Right ventricle myocardium inferior (tissue), 1 donor: Measurements from ENCODE around the gene CUEDC1. TPM values are rescaled to one million over a fixed set of nuclear protein-coding genes. Genes with fewer than 3 reads are reported as not detected.

Experiments
- ATAC-seq: fragments of 200-7000 bp; cut with Tn5 transposase; one replicate; pipeline ENCODE4 v1.9.1; 2020; ENCODE audit warnings: mild to moderate bottlenecking, moderate library complexity
- DNase-seq: peaks from one replicate; pipeline ENCODE4 v3.0.0; 2021; ENCODE audit errors: missing footprints
- intact Hi-C: fragments of 100-400 bp; cut with DNase I; formaldehyde crosslinking; loops from one replicate; pipeline ENCODE4 v1.11.0; 2022
- total RNA-seq: library from RNA; stranded (reverse); fragmentation: NEBNext Ultra II Directional; extraction: Animal tissue kit (Norgen Biotek cat#: 25700); gene quantifications from one replicate; pipeline ENCODE4 v1.2.1, GENCODE V29; 2021
- donor health status: DM: no; HTN: yes; CAD: no; lungs with severe emphysema.

CUEDC1 gene
- total RNA-seq, 1 donor from 2014 or later = 49.1 TPM

- intact Hi-C loops = loop anchor here (1.0 to 2.0 kb wide), 4 partner anchors 25 to 95 kb away; partner anchors contain the start of genes CUEDC1 and MRPS23
- ATAC-seq = peak; percentile 49
- DNase-seq = peak; percentile 93
Observed at GRCh38 chr17:57892146-57892819, 62.9 kb downstream of the CUEDC1 start.

DNA sequence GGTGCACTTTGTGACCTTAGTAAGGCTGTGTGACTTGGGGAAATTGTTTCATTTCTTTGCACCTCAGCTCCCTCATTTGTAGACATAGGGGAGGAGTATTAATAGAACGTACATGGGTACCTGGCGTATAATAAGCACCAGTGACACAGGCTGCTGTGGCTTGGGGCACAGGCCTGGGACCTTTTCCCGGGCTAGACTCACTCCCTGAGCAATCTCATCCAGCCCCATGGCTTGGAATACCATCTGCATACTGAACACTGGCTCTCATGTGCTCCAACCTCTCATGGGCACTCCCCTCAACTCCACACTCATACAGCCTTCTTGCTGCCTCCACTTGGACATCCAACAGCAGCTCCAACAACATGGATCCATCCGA, 64.4 kb downstream of the CUEDC1 start:
- intact Hi-C loops = loop anchor here (2.0 kb wide), 1 partner anchor 30 kb away; no protein-coding TSS in a partner anchor
- DNase-seq = peak; percentile 70

DNA sequence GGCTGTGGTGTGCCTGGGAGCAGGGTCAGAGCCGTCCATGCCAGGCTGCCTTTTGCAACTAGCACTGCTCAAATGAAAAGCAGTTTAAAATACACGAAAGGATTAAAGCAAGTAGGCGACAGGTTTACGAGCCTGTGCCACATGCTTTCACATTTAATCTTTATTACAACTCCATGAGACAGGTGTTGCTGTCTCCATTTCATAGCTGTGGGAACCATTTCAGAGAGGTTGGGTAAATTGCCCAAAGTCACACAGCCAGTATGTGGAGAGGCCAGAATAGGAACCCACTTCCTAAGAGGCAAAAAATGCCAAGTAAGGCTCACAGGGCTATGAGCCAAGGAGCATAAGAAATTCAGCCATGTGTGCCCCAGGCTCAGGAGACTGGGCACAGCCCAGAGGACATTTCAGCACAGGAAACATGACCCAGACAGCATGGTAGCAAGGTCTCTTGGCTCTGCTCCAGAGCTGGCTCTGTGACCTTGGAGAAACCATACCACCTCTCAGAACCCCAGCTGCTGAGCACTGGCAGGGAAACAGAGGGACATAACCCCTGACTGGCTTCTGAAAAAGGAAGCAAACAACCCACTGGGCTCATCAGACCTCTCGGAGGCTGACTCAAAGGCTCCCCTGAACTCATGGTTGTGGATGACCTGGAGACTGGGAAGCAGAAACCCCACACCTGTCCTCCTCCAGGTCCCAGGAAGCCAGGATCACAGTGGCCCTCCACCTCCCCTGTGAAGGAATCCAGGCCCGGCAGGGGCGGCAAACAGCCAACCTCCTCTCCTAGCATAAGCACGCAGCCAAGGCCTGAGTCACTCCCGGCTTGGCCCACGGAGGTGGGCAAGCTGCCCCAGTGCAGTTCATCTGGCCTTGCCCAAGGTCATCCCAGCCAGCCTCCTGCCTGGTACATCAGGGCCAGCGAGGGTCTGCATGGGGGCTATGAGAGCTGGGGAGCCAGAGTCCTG, 65.0 kb downstream of the CUEDC1 start:
- ATAC-seq = peak; percentile 41
- DNase-seq = peak; percentile 89
- intact Hi-C loops = loop anchor here (2.0 kb wide), 1 partner anchor 29 kb away; no protein-coding TSS in a partner anchor

More for the DNA sequence above, 64.4 kb downstream of the CUEDC1 start:
- peak; percentile 34 for ATAC-seq

DNA sequence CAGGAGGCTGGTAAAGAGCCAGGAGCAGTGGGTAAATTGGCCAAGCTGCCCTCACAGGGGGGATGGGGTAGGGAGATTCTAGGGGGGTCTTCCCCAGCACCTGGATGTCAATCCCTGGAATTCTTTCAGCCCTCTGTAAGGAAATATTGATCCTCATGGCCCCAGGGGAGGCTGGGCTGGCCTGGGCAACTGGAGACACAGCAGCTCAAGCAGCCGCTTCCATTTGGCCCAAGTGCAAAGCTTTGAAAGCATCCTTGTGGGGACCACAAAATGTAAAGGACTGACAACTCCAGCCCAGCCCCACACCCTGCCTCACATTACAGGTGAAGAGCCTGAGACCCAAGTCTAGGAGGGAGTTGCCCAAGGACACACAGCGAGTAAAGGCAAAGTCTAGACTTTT, 66.0 kb downstream of the CUEDC1 start:
- intact Hi-C loops = no loop called here

GRCh38 chr17:57888311-57889216, 66.6 kb downstream of the CUEDC1 start:
- no peak for ATAC-seq
- intact Hi-C loops = no loop called here
- DNase-seq = no peak

More for the DNA sequence above, 66.0 kb downstream of the CUEDC1 start:
- ATAC-seq (no peak), DNase-seq (no peak)

DNA sequence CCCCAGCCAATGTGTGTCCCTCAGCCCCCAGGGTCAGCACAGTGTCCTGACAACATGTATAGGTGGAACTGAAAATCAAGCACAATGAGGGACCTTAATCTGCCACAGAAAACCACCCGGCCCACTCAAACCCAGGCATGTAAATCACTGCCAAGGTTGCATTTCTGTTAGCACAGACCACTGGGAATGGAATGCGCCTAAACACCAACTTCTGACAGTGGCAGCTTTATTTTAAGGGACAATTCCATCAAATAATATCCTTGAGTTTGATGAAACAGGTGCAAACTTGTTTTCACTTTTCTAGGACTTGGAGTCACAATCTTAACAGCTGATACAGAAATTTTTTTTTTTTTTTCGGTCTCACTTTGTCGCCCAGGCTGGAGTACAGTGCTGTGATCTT, 68.1 kb downstream of the CUEDC1 start:
- DNase-seq (no peak), ATAC-seq (no peak)
- intact Hi-C loops = no loop called here

DNA sequence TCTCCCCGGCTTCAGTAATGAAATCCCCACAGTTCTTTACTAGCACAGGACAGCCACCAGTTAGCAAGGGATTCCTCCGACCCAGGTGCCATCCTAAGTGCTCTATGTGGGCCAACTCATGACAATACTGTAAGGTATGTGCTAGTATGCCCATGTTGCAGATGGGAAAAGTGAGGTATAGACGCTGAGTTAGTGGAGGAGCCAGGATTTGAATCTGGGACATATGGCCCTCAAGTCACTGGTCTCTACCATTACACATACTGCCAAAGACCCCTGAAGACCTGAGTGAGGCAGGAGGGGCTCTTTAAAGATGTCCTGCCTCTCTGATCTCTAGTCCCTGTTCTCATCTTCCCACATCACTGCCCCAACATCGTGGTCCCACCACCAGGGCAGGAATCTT, 69.2 kb downstream of the CUEDC1 start:
- DNase-seq (no peak), ATAC-seq (no peak)
- intact Hi-C loops = no loop called here

GRCh38 chr17:57885148-57885915, 69.9 kb downstream of the CUEDC1 start:
- DNase-seq = no peak
- no peak for ATAC-seq
- intact Hi-C loops = no loop called here

DNA sequence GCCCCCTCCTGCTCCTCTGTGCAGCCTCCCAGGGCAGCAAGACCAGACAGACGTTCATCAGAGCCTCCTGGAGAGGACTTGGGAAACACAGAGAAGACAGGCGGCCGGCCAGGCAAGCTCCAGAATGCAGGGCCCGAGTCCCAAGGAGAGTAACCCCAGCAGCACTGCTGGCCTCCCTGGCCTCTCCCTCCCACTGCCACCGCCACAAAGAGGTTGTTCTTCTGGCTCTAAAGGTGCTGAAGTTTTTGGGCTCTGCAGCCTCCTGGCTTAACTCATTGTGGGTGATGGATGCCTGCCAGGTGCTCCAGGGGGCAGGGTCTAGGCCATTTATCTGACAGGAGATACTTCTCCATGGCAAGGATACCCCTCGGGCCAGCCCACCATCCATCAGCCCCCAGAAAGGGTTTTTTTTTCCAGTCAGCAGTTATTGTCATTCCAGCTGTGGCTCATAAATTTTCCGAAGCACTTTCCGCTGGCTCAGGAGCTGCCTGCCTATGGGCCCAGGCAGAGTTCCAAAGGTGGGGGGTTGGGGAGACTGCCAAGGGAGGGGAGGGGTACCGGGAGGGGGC, 73.3 kb downstream of the CUEDC1 start:
- DNase-seq (no peak), ATAC-seq (peak; percentile 53)
- intact Hi-C loops = no loop called here

GRCh38 chr17:57881143-57881542, 74.1 kb downstream of the CUEDC1 start:
- ATAC-seq (peak; percentile 3), DNase-seq (no peak)
- intact Hi-C loops = no loop called here

DNA sequence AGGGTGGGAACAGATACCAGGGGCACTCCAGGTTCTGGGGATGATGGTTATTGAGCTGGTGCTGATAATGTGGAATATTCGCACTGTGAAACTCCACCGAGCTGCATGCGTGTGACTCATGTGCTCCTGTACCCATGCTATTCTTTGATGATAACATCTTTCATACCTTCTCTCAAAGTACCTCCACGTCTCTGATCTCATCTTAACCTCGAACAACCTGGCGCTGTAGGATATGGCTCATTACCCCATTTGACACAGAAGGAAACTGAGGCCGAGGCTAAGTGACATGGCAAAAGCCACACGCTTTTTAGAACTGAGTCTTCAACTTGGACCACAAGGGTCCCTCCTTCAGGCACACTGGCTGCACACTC, 75.1 kb downstream of the CUEDC1 start:
- intact Hi-C loops = no loop called here
- no peak for DNase-seq
- no peak for ATAC-seq

DNA sequence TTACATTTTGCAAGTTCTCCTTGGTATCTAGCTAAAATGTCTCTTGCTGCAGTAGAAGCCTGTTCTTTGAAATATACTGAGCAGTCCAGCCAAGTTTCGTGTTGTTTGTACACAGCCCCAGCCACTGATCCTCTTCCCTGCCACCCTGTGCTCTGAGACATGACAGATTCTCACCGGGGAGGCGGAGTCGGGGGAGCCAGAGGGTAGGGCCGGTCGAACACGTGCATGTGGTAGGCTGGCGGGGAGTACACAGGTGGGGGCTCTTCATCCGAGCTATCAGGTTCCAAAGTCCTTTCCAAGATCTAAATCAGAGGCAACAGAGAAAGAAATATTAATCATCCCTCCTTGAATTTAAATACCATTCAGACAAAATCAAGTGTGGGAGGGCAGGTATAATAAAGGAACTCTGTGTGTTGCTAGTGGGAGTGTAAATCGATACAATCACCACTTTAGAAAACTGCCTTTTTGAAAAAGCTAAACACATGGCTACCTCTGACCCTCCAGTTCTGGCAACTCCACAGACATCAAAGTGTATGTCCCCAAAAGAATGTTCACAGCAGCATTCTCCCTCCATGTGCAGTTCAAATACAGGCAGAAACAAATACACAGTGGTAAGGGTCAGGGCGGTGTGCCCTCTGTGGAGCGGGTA, 75.7 kb downstream of the CUEDC1 start:
- no peak for DNase-seq
- intact Hi-C loops = loop anchor here (5.0 kb wide), 1 partner anchor 108 kb away; the partner anchor contains the start of gene VEZF1
- no peak for ATAC-seq

GRCh38 chr17:57877803-57878377, 77.3 kb downstream of the CUEDC1 start:
- no peak for ATAC-seq
- DNase-seq = no peak
- intact Hi-C loops = loop anchor here (5.0 kb wide), 1 partner anchor 109 kb away; the partner anchor contains the start of gene VEZF1

DNA sequence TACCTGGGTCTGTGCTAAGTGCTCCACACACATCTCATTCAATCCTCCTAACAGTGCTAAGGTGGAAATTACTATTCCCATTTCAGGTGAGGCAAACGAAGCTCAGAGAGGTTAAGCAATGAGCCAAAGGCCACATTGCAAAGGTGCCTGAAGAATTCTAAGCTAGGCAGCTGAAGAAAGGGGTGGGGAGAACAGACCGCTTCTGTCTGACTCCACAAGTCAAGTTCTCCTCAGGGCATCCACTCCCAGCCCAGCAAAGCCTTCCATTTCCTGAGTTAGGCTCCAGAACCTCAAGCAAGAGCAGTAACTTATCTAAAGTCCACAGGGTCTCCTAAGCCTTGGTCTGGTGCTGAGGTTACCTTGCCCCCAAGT, 78.4 kb downstream of the CUEDC1 start:
- DNase-seq = no peak
- ATAC-seq = no peak
- intact Hi-C loops = loop anchor here (5.0 kb wide), 1 partner anchor 110 kb away; the partner anchor contains the start of gene VEZF1

DNA sequence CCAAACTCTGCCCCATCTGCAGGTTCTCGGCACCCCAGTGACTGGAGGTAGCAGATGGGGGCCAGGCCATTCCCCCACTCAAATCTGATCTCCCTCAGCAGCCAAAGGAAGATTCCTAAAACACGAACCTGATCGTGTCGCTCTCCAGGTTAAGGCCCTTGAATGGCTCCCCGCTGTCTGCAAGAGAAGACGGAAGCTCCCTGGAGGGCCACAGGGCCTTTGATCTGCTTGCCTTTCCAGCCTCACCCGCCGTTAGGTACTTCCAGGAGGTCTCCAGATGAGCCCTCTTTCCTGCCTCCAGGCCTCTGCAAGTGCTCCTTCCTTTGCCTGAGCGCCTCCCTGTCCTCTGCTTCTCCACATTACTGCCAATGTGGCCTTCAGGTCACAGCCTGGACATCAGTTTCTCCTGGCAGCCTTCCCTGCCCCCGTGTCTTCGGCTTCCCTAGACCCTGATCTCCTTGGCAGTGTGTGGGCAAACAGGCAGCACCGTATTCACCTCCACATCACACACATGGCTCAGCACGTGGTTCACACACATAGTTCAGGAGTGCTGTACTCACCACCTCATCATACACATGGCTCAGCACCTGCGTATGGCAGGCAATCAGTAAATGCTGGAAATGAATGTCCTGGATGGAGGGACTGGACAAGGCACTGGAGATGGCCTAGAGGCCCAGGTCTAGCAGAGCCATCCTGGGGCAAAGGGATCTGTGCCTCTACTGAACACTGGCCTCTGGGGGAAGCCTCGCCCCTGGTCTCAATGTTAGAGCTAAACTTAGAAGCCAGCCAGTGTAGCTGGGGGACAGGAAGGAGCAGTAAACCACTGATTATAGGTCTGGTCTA, 79.0 kb downstream of the CUEDC1 start:
- DNase-seq (peak; percentile 52), ATAC-seq (no peak)
- intact Hi-C loops = loop anchor here (5.0 kb wide), 1 partner anchor 111 kb away; the partner anchor contains the start of gene VEZF1
